Aorta (tissue), 5 donors: ENCODE data around the gene C2CD4B. TPM values are rescaled to one million over a fixed set of nuclear protein-coding genes. Genes with fewer than 3 reads are reported as not detected.

Experiments
- ATAC-seq: fragments of 200-7000 bp; cut with Tn5 transposase; one replicate; pipeline ENCODE4 v1.9.1; 2022; ENCODE audit warnings: moderate library complexity; ENCODE audit not compliant: low FRiP score
- DNase-seq, 2 donors: peaks; one replicate each; pipeline ENCODE4 v3.0.0-alpha.2; 2020
- H3K27ac ChIP-seq, 2 donors: one replicate each; pipeline ENCODE4 v1.5.1; 2013; ENCODE audit warnings: low read length in 2 of 2, mild to moderate bottlenecking in 2 of 2, moderate library complexity in 2 of 2, control low read depth in 1 of 2, inconsistent platforms in 1 of 2, low read depth in 1 of 2
- H3K27me3 ChIP-seq, 2 donors: one replicate each; pipeline ENCODE4 v1.6.1; 2013; ENCODE audit warnings: control low read depth in 1 of 2, low read length in 1 of 2, mild to moderate bottlenecking in 1 of 2, moderate library complexity in 1 of 2; ENCODE audit not compliant: insufficient read depth in 2 of 2, control insufficient read depth in 1 of 2
- H3K36me3 ChIP-seq, 2 donors: one replicate each; pipeline ENCODE4 v1.6.1; 2013; ENCODE audit warnings: control low read depth in 1 of 2, low read length in 1 of 2, mild to moderate bottlenecking in 1 of 2; ENCODE audit not compliant: insufficient read depth in 2 of 2, control insufficient read depth in 1 of 2
- H3K4me1 ChIP-seq, 2 donors: one replicate each; pipeline ENCODE4 v1.6.1; 2013; ENCODE audit warnings: low read length in 2 of 2, control low read depth in 1 of 2, mild to moderate bottlenecking in 1 of 2, moderate library complexity in 1 of 2; ENCODE audit not compliant: insufficient read depth in 2 of 2, control insufficient read depth in 1 of 2
- H3K4me3 ChIP-seq, 2 donors: one replicate each; pipeline ENCODE4 v1.5.1; 2013; ENCODE audit warnings: low read length in 2 of 2, control low read depth in 1 of 2, mild to moderate bottlenecking in 1 of 2
- H3K9me3 ChIP-seq: one replicate; pipeline ENCODE4 v1.6.1; 2013; ENCODE audit warnings: mild to moderate bottlenecking, low read length; ENCODE audit not compliant: control insufficient read depth
- WGBS, 2 donors: extraction: QIAGEN DNeasy Blood & Tissue Kit; methylation state at CpG; one replicate each; pipeline ENCODE4 v1.1.7; 2013; 5-methylcytosine and 5-hydroxymethylcytosine counted together
- intact Hi-C, 2 donors: fragments of 100-400 bp; cut with DNase I; formaldehyde crosslinking; loops; one replicate each; pipeline versions ENCODE4 v1.14.2 to v1.15.0; 2022
- polyA plus RNA-seq, 2 donors: library from polyadenylated mRNA; stranded (reverse); fragments of 200-250 nt; gene quantifications; one replicate each; pipeline ENCODE4 v1.2.3, GENCODE V29; 2013
- total RNA-seq, 2 donors: library from RNA; stranded (reverse); fragmentation: NEBNext Ultra II Directional; extraction: Animal tissue kit (Norgen Biotek cat#: 25700); gene quantifications; one replicate each; pipeline ENCODE4 v1.2.1, GENCODE V29; 2021
- donor health status: healthy with polysubstance abuse.
- donor health status: Bipolar disorder and iron deficiency.
- donor health status: DM: no; HTN: no; CAD: no.
- donor health status: DM: no; HTN: no; CAD: no.
- donor health status: DM: yes; HTN: yes; CAD: no.

Gene C2CD4B
- total and polyA plus RNA-seq, 4 donors, result 0.56 to 4.4 (median 3.3) TPM; not detected in 1

- peak; percentile 81 for ATAC-seq
- Histone ChIP-seq H3K4me3 (no peak overlapping the region), H3K27me3 (no peaks in the 10 kb centered on the region), H3K27ac (peak overlapping the region in 1 of 2 donors; percentile 56), H3K4me1 (no peaks in the 10 kb centered on the region), H3K9me3 (no peaks in the 10 kb centered on the region), H3K36me3 (no peaks in the 10 kb centered on the region)
- DNase-seq, result no peak
- intact Hi-C loops, result no loop called here
- WGBS, 2 donors, result 47 to 49% methylated on average over 7 of the region's 7 CpGs
These were observed 45.7 kb downstream of the C2CD4B start for GRCh38 chr15:62119227-62119864.

- Histone ChIP-seq H3K4me3 (no peak overlapping the region), H3K36me3 (no peaks in the 10 kb centered on the region), H3K9me3 (no peaks in the 10 kb centered on the region), H3K4me1 (no peaks in the 10 kb centered on the region), H3K27me3 (no peaks in the 10 kb centered on the region), H3K27ac (no peak overlapping the region)
- DNase-seq (no peak), ATAC-seq (peak; percentile 9)
- 81 to 83% methylated on average over 7 of the region's 7 CpGs for WGBS, 2 donors
- intact Hi-C loops, result no loop called here
These were observed 46.4 kb downstream of the C2CD4B start for GRCh38 chr15:62118520-62119226.

GRCh38 chr15:62115847-62116246 lies 49.2 kb downstream of the C2CD4B start:
- Histone ChIP-seq H3K4me3 (no peak overlapping the region), H3K27ac (no peak overlapping the region), H3K27me3 (no peaks in the 10 kb centered on the region), H3K4me1 (no peaks in the 10 kb centered on the region), H3K36me3 (no peaks in the 10 kb centered on the region), H3K9me3 (no peaks in the 10 kb centered on the region)
- WGBS, 2 donors, result 36 to 40% methylated on average over 1 of the region's 1 CpG
- intact Hi-C loops, result no loop called here
- DNase-seq (no peak), ATAC-seq (no peak)

Other genes with a start within 250 kb of the C2CD4B start
- 100 to 1,000 TPM in 1 of 2 donors, 10 to 100 TPM in 1; 94.9 to 123 TPM for gene VPS13C, start 104.8 kb downstream of the C2CD4B start, total RNA-seq
- 10 to 100 TPM in 1 of 2 donors, 1 to 10 TPM in 1; 3.1 to 26.3 TPM for gene VPS13C, start 104.8 kb downstream of the C2CD4B start, polyA plus RNA-seq
- gene C2CD4A, start 98.3 kb downstream of the C2CD4B start, total RNA-seq, result under 1 TPM; 0.19 to 0.36 TPM
- gene C2CD4A, start 98.3 kb downstream of the C2CD4B start, polyA plus RNA-seq, result not detected
- 10 to 100 TPM; 41.0 to 44.8 TPM for gene TLN2, start 225.3 kb upstream of the C2CD4B start, total RNA-seq
- gene TLN2, start 225.3 kb upstream of the C2CD4B start, polyA plus RNA-seq, result 10 to 100 TPM in 1 of 2 donors, 1 to 10 TPM in 1; 4.9 to 18.3 TPM